Measurements from ENCODE around the gene CCDC148. TPM values are rescaled to one million over a fixed set of nuclear protein-coding genes. Genes with fewer than 3 reads are reported as not detected.

CCDC148 gene
- polyA plus RNA-seq, 2 of the 4 experiments (the other 2 are of a cell fraction): 0.41 to 0.85 TPM

DNA sequence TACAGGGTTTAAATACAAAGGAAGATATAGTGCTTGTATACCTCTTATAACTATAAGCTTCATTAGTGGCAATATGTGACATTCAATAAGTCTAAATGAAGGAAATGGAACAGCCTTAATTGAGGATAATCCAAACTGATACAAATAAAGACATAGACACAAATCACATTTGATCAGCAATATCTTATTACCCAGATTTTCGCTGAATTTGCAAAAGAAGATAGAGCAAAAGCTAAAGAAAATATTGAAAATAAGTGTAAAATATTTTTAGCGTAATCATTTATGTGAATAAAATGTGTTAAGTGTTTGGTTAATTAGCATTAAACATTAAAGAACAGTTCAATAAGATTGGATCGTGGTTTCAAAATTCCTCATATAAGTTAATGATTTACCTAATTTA, 51.2 kb downstream of the CCDC148 start:
- CTCF ChIA-PET: interaction anchor here (1.4 kb wide), 1 partner anchor 10 kb away, joined by 3 read pairs; no protein-coding TSS in a partner anchor
- no peak for ATAC-seq

DNA sequence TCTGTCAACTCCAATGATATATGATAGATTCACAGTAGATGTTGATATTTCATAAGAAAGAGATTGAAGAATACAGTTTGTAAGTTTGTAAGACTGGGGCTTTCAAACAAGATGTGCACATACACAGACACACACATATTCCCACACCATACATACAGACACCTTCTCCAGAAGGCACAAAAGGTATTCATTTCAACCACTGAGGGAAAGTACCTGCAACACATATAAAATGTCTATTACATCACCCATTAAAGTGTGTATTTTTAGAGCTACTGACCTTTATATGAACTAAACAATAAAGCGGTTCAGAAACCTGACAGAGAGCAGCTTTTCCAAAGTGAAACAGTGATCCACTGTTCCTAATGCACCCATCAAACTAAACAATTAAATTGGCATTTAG, 53.3 kb downstream of the CCDC148 start:
- Histone ChIP-seq H3K27ac (no peak overlapping the region), H3K4me2 (no peak overlapping the region), H3K4me3 (no peak overlapping the region), H3K9me3 (no peaks in the 10 kb centered on the region), H3K4me1 (no peaks in the 10 kb centered on the region)
- 59% methylated on average over 1 of the region's 1 CpG for whole genome bisulfite sequencing (ENCODE audit: missing lambda C conversion rate)
- TF ChIP-seq, protein P1, sequence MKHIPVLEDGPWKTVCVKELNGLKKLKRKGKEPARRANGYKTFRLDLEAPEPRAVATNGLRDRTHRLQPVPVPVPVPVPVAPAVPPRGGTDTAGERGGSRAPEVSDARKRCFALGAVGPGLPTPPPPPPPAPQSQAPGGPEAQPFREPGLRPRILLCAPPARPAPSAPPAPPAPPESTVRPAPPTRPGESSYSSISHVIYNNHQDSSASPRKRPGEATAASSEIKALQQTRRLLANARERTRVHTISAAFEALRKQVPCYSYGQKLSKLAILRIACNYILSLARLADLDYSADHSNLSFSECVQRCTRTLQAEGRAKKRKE (CRISPR knock-in tag; IDR thresholded peaks at IDR 0.05; ENCODE audit: low read depth): no peak
- no peak for TF ChIP-seq NFE2L2 (conservative IDR thresholded peaks at IDR 0.05; ENCODE audit: low read length)
- TF ChIP-seq EHMT2 (IDR thresholded peaks at IDR 0.05; ENCODE audit: low read depth): no peak
- TF ChIP-seq ESRRA (IDR thresholded peaks at IDR 0.05; ENCODE audit: borderline replicate concordance, low read length): no peak
- TF ChIP-seq RCOR1 (IDR thresholded peaks at IDR 0.05; ENCODE audit: low read depth, low read length): no peak
- TF ChIP-seq PHF8 (IDR thresholded peaks at IDR 0.05; ENCODE audit: borderline replicate concordance, low read depth): no peak
- no peak for TF ChIP-seq EHF (CRISPR knock-in tag; IDR thresholded peaks at IDR 0.05)
- TF ChIP-seq, protein P2, sequence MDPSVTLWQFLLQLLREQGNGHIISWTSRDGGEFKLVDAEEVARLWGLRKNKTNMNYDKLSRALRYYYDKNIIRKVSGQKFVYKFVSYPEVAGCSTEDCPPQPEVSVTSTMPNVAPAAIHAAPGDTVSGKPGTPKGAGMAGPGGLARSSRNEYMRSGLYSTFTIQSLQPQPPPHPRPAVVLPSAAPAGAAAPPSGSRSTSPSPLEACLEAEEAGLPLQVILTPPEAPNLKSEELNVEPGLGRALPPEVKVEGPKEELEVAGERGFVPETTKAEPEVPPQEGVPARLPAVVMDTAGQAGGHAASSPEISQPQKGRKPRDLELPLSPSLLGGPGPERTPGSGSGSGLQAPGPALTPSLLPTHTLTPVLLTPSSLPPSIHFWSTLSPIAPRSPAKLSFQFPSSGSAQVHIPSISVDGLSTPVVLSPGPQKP (IDR thresholded peaks at IDR 0.05; ENCODE audit: low read depth, low read length): no peak
- TF ChIP-seq, protein P3, sequence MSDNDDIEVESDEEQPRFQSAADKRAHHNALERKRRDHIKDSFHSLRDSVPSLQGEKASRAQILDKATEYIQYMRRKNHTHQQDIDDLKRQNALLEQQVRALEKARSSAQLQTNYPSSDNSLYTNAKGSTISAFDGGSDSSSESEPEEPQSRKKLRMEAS (IDR thresholded peaks at IDR 0.05): no peak
- TF ChIP-seq, protein P4, sequence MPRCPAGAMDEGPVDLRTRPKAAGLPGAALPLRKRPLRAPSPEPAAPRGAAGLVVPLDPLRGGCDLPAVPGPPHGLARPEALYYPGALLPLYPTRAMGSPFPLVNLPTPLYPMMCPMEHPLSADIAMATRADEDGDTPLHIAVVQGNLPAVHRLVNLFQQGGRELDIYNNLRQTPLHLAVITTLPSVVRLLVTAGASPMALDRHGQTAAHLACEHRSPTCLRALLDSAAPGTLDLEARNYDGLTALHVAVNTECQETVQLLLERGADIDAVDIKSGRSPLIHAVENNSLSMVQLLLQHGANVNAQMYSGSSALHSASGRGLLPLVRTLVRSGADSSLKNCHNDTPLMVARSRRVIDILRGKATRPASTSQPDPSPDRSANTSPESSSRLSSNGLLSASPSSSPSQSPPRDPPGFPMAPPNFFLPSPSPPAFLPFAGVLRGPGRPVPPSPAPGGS (IDR thresholded peaks at IDR 0.05): no peak
- no peak for TF ChIP-seq MYC (IDR thresholded peaks at IDR 0.05; ENCODE audit: borderline replicate concordance, low read length)
- TF ChIP-seq KDM1A (IDR thresholded peaks at IDR 0.05; ENCODE audit: low read depth): no peak
- no peak for TF ChIP-seq CHD2 (IDR thresholded peaks at IDR 0.05; ENCODE audit: low read length, partially characterized antibody)
- FAIRE-seq (no peak), DNase-seq (ENCODE audit: low read depth in 1 of 2, low spot score in 1 of 2) (no peak), ATAC-seq (no peak)
- CTCF ChIA-PET: no interaction called here
- POLR2A ChIA-PET: no interaction called here

More for the DNA sequence above, 51.2 kb downstream of the CCDC148 start:
- Histone ChIP-seq H3K27ac (no peak overlapping the region), H3K4me3 (no peak overlapping the region), H3K4me1 (no peaks in the 10 kb centered on the region), H3K9me3 (peaks cover 5% of the 10 kb centered on the region; the same call in 1 of the 3 replicates), H3K4me2 (no peak overlapping the region)
- FAIRE-seq (no peak), DNase-seq (ENCODE audit: low read depth in 1 of 2, low spot score in 1 of 2) (no peak)
- POLR2A ChIA-PET: no interaction called here
- WGBS (ENCODE audit: missing lambda C conversion rate): 75% methylated on average over 3 of the region's 3 CpGs
- TF ChIP-seq MAFK (IDR thresholded peaks at IDR 0.05; ENCODE audit: partially characterized antibody) (peak; percentile 68), FOSB (CRISPR knock-in tag; IDR thresholded peaks at IDR 0.05) (no peak)

DNA sequence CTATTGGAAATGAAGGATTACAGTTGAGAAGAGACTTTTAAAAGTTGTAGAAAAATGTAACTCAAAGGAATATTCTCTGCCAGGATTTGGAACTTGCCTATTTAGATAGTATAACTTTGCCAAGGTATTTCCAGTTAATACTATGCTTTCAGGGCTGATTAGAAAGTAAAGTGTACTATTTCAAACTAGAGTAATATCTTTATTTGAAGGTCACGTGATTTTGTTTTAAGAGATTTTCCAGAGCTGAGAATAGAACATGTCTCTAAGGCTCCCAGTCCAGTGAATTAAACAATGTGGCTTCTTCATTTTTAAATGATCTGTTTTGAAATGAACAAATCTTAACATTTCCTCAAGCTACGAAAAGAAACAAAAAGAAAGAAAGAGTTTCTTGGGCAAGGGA, 53.9 kb downstream of the CCDC148 start:
- Histone ChIP-seq H3K9me3 (no peaks in the 10 kb centered on the region), H3K27ac (no peak overlapping the region), H3K4me1 (no peaks in the 10 kb centered on the region), H3K4me2 (no peak overlapping the region), H3K4me3 (no peak overlapping the region)
- 65% methylated on average over 2 of the region's 2 CpGs for WGBS (ENCODE audit: missing lambda C conversion rate)
- ATAC-seq: no peak
- FAIRE-seq: no peak
- CTCF ChIA-PET: no interaction called here
- POLR2A ChIA-PET: no interaction called here
- TF ChIP-seq RNF2 (IDR thresholded peaks at IDR 0.05; ENCODE audit: borderline replicate concordance, low read depth): no peak
- TF ChIP-seq, protein P5, sequence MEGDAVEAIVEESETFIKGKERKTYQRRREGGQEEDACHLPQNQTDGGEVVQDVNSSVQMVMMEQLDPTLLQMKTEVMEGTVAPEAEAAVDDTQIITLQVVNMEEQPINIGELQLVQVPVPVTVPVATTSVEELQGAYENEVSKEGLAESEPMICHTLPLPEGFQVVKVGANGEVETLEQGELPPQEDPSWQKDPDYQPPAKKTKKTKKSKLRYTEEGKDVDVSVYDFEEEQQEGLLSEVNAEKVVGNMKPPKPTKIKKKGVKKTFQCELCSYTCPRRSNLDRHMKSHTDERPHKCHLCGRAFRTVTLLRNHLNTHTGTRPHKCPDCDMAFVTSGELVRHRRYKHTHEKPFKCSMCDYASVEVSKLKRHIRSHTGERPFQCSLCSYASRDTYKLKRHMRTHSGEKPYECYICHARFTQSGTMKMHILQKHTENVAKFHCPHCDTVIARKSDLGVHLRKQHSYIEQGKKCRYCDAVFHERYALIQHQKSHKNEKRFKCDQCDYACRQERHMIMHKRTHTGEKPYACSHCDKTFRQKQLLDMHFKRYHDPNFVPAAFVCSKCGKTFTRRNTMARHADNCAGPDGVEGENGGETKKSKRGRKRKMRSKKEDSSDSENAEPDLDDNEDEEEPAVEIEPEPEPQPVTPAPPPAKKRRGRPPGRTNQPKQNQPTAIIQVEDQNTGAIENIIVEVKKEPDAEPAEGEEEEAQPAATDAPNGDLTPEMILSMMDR (IDR thresholded peaks at IDR 0.05): no peak
- no peak for TF ChIP-seq MYC (IDR thresholded peaks at IDR 0.05; ENCODE audit: borderline replicate concordance, low read length)
- no peak for TF ChIP-seq EHF (CRISPR knock-in tag; IDR thresholded peaks at IDR 0.05)
- no peak for TF ChIP-seq TFCP2L1 (CRISPR knock-in tag; IDR thresholded peaks at IDR 0.05)
- TF ChIP-seq KDM5A (IDR thresholded peaks at IDR 0.05): no peak
- no peak for TF ChIP-seq FOSB (CRISPR knock-in tag; IDR thresholded peaks at IDR 0.05)
- no peak for DNase-seq (ENCODE audit: low read depth in 1 of 2, low spot score in 1 of 2)
